ENCODE measurements around the gene CRAT.

The CRAT gene

GRCh38 chr9:129104051-129104450 lies 6.5 kb downstream of the CRAT start:
- Histone ChIP-seq H3K14ac (ENCODE audit: low read length in 2 of 2) (no peak overlapping the region), H3K18ac (ENCODE audit: low read depth in 1 of 2, low read length in 2 of 2) (no peak overlapping the region), H4K91ac (ENCODE audit: low read length) (no peak overlapping the region), H3K4me2 (ENCODE audit: low read length, poor library complexity, severe bottlenecking) (no peak overlapping the region), H3K4me3 (ENCODE audit: insufficient read depth in 1 of 2, low read depth in 1 of 2, low read length in 2 of 2) (no peak overlapping the region), H2BK120ac (ENCODE audit: low read depth, low read length) (no peak overlapping the region), H3K23ac (ENCODE audit: low read length in 2 of 2) (no peak overlapping the region), H2AFZ (ENCODE audit: low read depth, low read length) (no peak overlapping the region), H3K36me3 (ENCODE audit: control insufficient read depth in 1 of 2, insufficient read depth in 2 of 2, low read depth in 1 of 2, low read length in 2 of 2) (peaks cover 52 to 70% of the 10 kb centered on the region in 2 experiments), H2BK5ac (ENCODE audit: low read depth, low read length, poor library complexity, severe bottlenecking) (no peak overlapping the region), H3K27me3 (ENCODE audit: control insufficient read depth in 1 of 2, insufficient read depth in 1 of 2, low read length in 2 of 2) (no peaks in the 10 kb centered on the region), H2AK5ac (ENCODE audit: low read length, severe bottlenecking) (no peak overlapping the region), H3K27ac (ENCODE audit: low read length, poor library complexity, severe bottlenecking) (no peak overlapping the region), H4K8ac (ENCODE audit: low read length) (no peak overlapping the region), H2BK15ac (ENCODE audit: low read depth, poor library complexity, severe bottlenecking) (no peak overlapping the region), H3K4ac (ENCODE audit: low read depth in 1 of 2, low read length in 2 of 2) (no peak overlapping the region), H3K4me1 (ENCODE audit: control insufficient read depth, insufficient read depth, low read depth, low read length) (peaks cover 6% of the 10 kb centered on the region), H2BK12ac (ENCODE audit: low read length in 2 of 2) (no peak overlapping the region), H3K9ac (ENCODE audit: low read length) (no peak overlapping the region), H3K9me3 (ENCODE audit: control insufficient read depth, low read length) (no peaks in the 10 kb centered on the region), H3K79me1 (replicated peaks; ENCODE audit: low read length, poor library complexity, severe bottlenecking) (peaks cover 16% of the 10 kb centered on the region)
- 82% methylated on average over 11 of the region's 11 CpGs for WGBS
- DNase-seq, result no peak

GRCh38 chr9:129103595-129103965 lies 7.0 kb downstream of the CRAT start:
- Histone ChIP-seq H3K4ac (ENCODE audit: low read depth in 1 of 2, low read length in 2 of 2) (no peak overlapping the region), H3K27me3 (ENCODE audit: control insufficient read depth in 1 of 2, insufficient read depth in 1 of 2, low read length in 2 of 2) (no peaks in the 10 kb centered on the region), H3K9ac (ENCODE audit: low read length) (no peak overlapping the region), H3K79me1 (replicated peaks; ENCODE audit: low read length, poor library complexity, severe bottlenecking) (peaks cover 14% of the 10 kb centered on the region), H3K14ac (ENCODE audit: low read length in 2 of 2) (no peak overlapping the region), H2BK120ac (ENCODE audit: low read depth, low read length) (no peak overlapping the region), H3K4me3 (ENCODE audit: insufficient read depth in 1 of 2, low read depth in 1 of 2, low read length in 2 of 2) (no peak overlapping the region), H2BK5ac (ENCODE audit: low read depth, low read length, poor library complexity, severe bottlenecking) (no peak overlapping the region), H3K23ac (ENCODE audit: low read length in 2 of 2) (no peak overlapping the region), H2BK15ac (ENCODE audit: low read depth, poor library complexity, severe bottlenecking) (no peak overlapping the region), H3K27ac (ENCODE audit: low read length, poor library complexity, severe bottlenecking) (no peak overlapping the region), H3K4me2 (ENCODE audit: low read length, poor library complexity, severe bottlenecking) (no peak overlapping the region), H2BK12ac (ENCODE audit: low read length in 2 of 2) (no peak overlapping the region), H4K8ac (ENCODE audit: low read length) (no peak overlapping the region), H2AFZ (ENCODE audit: low read depth, low read length) (no peak overlapping the region), H3K4me1 (ENCODE audit: control insufficient read depth, insufficient read depth, low read depth, low read length) (peaks cover 4% of the 10 kb centered on the region), H3K9me3 (ENCODE audit: control insufficient read depth, low read length) (no peaks in the 10 kb centered on the region), H3K18ac (ENCODE audit: low read depth in 1 of 2, low read length in 2 of 2) (no peak overlapping the region), H3K36me3 (ENCODE audit: control insufficient read depth in 1 of 2, insufficient read depth in 2 of 2, low read depth in 1 of 2, low read length in 2 of 2) (peaks cover 49 to 68% of the 10 kb centered on the region in 2 experiments), H2AK5ac (ENCODE audit: low read length, severe bottlenecking) (no peak overlapping the region), H4K91ac (ENCODE audit: low read length) (no peak overlapping the region)
- no peak for DNase-seq
- WGBS, result 86% methylated on average over 4 of the region's 4 CpGs

GRCh38 chr9:129102791-129103594 lies 7.6 kb downstream of the CRAT start:
- Histone ChIP-seq H3K36me3 (ENCODE audit: control insufficient read depth in 1 of 2, insufficient read depth in 2 of 2, low read depth in 1 of 2, low read length in 2 of 2) (peaks cover 50 to 69% of the 10 kb centered on the region in 2 experiments), H3K18ac (ENCODE audit: low read depth in 1 of 2, low read length in 2 of 2) (no peak overlapping the region), H3K4me2 (ENCODE audit: low read length, poor library complexity, severe bottlenecking) (no peak overlapping the region), H3K27ac (ENCODE audit: low read length, poor library complexity, severe bottlenecking) (no peak overlapping the region), H2BK5ac (ENCODE audit: low read depth, low read length, poor library complexity, severe bottlenecking) (no peak overlapping the region), H2AK5ac (ENCODE audit: low read length, severe bottlenecking) (no peak overlapping the region), H3K14ac (ENCODE audit: low read length in 2 of 2) (no peak overlapping the region), H3K4me3 (ENCODE audit: insufficient read depth in 1 of 2, low read depth in 1 of 2, low read length in 2 of 2) (no peak overlapping the region), H3K23ac (ENCODE audit: low read length in 2 of 2) (no peak overlapping the region), H3K79me1 (replicated peaks; ENCODE audit: low read length, poor library complexity, severe bottlenecking) (peaks cover 14% of the 10 kb centered on the region), H2BK15ac (ENCODE audit: low read depth, poor library complexity, severe bottlenecking) (no peak overlapping the region), H2BK120ac (ENCODE audit: low read depth, low read length) (no peak overlapping the region), H4K8ac (ENCODE audit: low read length) (no peak overlapping the region), H3K27me3 (ENCODE audit: control insufficient read depth in 1 of 2, insufficient read depth in 1 of 2, low read length in 2 of 2) (no peaks in the 10 kb centered on the region), H3K4me1 (ENCODE audit: control insufficient read depth, insufficient read depth, low read depth, low read length) (peaks cover 4% of the 10 kb centered on the region), H2BK12ac (ENCODE audit: low read length in 2 of 2) (no peak overlapping the region), H4K91ac (ENCODE audit: low read length) (no peak overlapping the region), H2AFZ (ENCODE audit: low read depth, low read length) (no peak overlapping the region), H3K9me3 (ENCODE audit: control insufficient read depth, low read length) (no peaks in the 10 kb centered on the region), H3K9ac (ENCODE audit: low read length) (no peak overlapping the region), H3K4ac (ENCODE audit: low read depth in 1 of 2, low read length in 2 of 2) (no peak overlapping the region)
- 52% methylated on average over 13 of the region's 14 CpGs for WGBS
- DNase-seq, result peak; percentile 68

- no peaks in the 10 kb centered on the region for H3K27me3 ChIP-seq (ENCODE audit: control insufficient read depth in 1 of 2, insufficient read depth in 1 of 2, low read length in 2 of 2)
- H2BK15ac ChIP-seq (ENCODE audit: low read depth, poor library complexity, severe bottlenecking), result no peak overlapping the region
- no peak overlapping the region for H3K27ac ChIP-seq (ENCODE audit: low read length, poor library complexity, severe bottlenecking)
- H3K4ac ChIP-seq (ENCODE audit: low read depth in 1 of 2, low read length in 2 of 2), result no peak overlapping the region
- H4K8ac ChIP-seq (ENCODE audit: low read length), result no peak overlapping the region
- H3K4me2 ChIP-seq (ENCODE audit: low read length, poor library complexity, severe bottlenecking), result no peak overlapping the region
- no peak overlapping the region for H3K18ac ChIP-seq (ENCODE audit: low read depth in 1 of 2, low read length in 2 of 2)
- no peak overlapping the region for H2AK5ac ChIP-seq (ENCODE audit: low read length, severe bottlenecking)
- 94% methylated on average over 13 of the region's 13 CpGs for WGBS
- no peak overlapping the region for H2AFZ ChIP-seq (ENCODE audit: low read depth, low read length)
- H3K4me1 ChIP-seq (ENCODE audit: control insufficient read depth, insufficient read depth, low read depth, low read length), result peaks cover 4% of the 10 kb centered on the region
- no peaks in the 10 kb centered on the region for H3K9me3 ChIP-seq (ENCODE audit: control insufficient read depth, low read length)
- no peak for DNase-seq
- H4K91ac ChIP-seq (ENCODE audit: low read length), result no peak overlapping the region
- H3K14ac ChIP-seq (ENCODE audit: low read length in 2 of 2), result no peak overlapping the region
- no peak overlapping the region for H2BK5ac ChIP-seq (ENCODE audit: low read depth, low read length, poor library complexity, severe bottlenecking)
- H2BK12ac ChIP-seq (ENCODE audit: low read length in 2 of 2), result no peak overlapping the region
- H3K9ac ChIP-seq (ENCODE audit: low read length), result no peak overlapping the region
- H3K36me3 ChIP-seq (ENCODE audit: control insufficient read depth in 1 of 2, insufficient read depth in 2 of 2, low read depth in 1 of 2, low read length in 2 of 2), result peaks cover 46 to 67% of the 10 kb centered on the region in 2 experiments
- peaks cover 10% of the 10 kb centered on the region for H3K79me1 ChIP-seq (replicated peaks; ENCODE audit: low read length, poor library complexity, severe bottlenecking)
- no peak overlapping the region for H2BK120ac ChIP-seq (ENCODE audit: low read depth, low read length)
- no peak overlapping the region for H3K4me3 ChIP-seq (ENCODE audit: insufficient read depth in 1 of 2, low read depth in 1 of 2, low read length in 2 of 2)
- H3K23ac ChIP-seq (ENCODE audit: low read length in 2 of 2), result no peak overlapping the region
Observed at GRCh38 chr9:129102095-129102525, 8.5 kb downstream of the CRAT start.
